HG02623 (cell line): ENCODE data around the gene HORMAD2.

Experiments used
- ATAC-seq: cut with Tn5 transposase; IDR thresholded peaks from one replicate; pipeline ENCODE4 v1.9.1; 2021; ENCODE audit warnings: moderate library complexity; ENCODE audit not compliant: unreplicated experiment

The HORMAD2 gene

GRCh38 chr22:30079952-30080533 lies at the start of gene HORMAD2:
HORMAD2 (plus strand) TSS chr22:30080464; CDS start chr22:30093953, 13,489 bp downstream.
- ATAC-seq: no peak

GRCh38 chr22:30031328-30031727 lies 48.9 kb upstream of the HORMAD2 start:
- ATAC-seq: no peak

- no peak for ATAC-seq
Observed at GRCh38 chr22:30031764-30032455, 48.4 kb upstream of the HORMAD2 start.

- no peak for ATAC-seq
Observed at GRCh38 chr22:30033137-30033536, 47.1 kb upstream of the HORMAD2 start.

- ATAC-seq: no peak
Observed at GRCh38 chr22:30033901-30034300, 46.4 kb upstream of the HORMAD2 start.

GRCh38 chr22:30036656-30037055 lies 43.6 kb upstream of the HORMAD2 start:
- ATAC-seq: no peak

- ATAC-seq: no peak
Observed at GRCh38 chr22:30038219-30038618, 42.0 kb upstream of the HORMAD2 start.

GRCh38 chr22:30040499-30041260 lies 39.6 kb upstream of the HORMAD2 start:
- ATAC-seq: no peak

- no peak for ATAC-seq
Observed at GRCh38 chr22:30041475-30041874, 38.8 kb upstream of the HORMAD2 start.

- no peak for ATAC-seq
Observed at GRCh38 chr22:30041881-30042280, 38.4 kb upstream of the HORMAD2 start.

- ATAC-seq: no peak
Observed at GRCh38 chr22:30043161-30043560, 37.1 kb upstream of the HORMAD2 start.

GRCh38 chr22:30044369-30044768 lies 35.9 kb upstream of the HORMAD2 start:
- no peak for ATAC-seq

GRCh38 chr22:30044881-30045493 lies 35.3 kb upstream of the HORMAD2 start:
- ATAC-seq: no peak

- no peak for ATAC-seq
Observed at GRCh38 chr22:30045494-30045887, 34.8 kb upstream of the HORMAD2 start.

- ATAC-seq: no peak
Observed at GRCh38 chr22:30045901-30046715, 34.2 kb upstream of the HORMAD2 start.

- no peak for ATAC-seq
Observed at GRCh38 chr22:30046716-30047363, 33.4 kb upstream of the HORMAD2 start.

GRCh38 chr22:30047364-30047738 lies 32.9 kb upstream of the HORMAD2 start:
- no peak for ATAC-seq

- no peak for ATAC-seq
Observed at GRCh38 chr22:30048681-30049080, 31.6 kb upstream of the HORMAD2 start.

GRCh38 chr22:30054067-30054763 lies 26.0 kb upstream of the HORMAD2 start:
- no peak for ATAC-seq

- ATAC-seq: no peak
Observed at GRCh38 chr22:30054764-30055069, 25.5 kb upstream of the HORMAD2 start.
